Activated naive CD4-positive, alpha-beta T cell treated with anti-CD3 and anti-CD28 coated beads, Interleukin-2, amount 10 ng/mL, durations not matched to agents 7 days and 5 days (primary cell): ENCODE measurements around the gene LRP10.
"Not testable (repeated sequence)": the region's sequence is repeated elsewhere in the genome, so short reads cannot be mapped to it uniquely, and the experiment has no call there.

Source experiments
- CTCF ChIA-PET: fragments of 350-600 bp; sonication (Branson Sonifier 250); formaldehyde crosslinking; loops from one replicate; lab custom pipeline; 2021; ENCODE audit warnings: antibody characterized with exemption; lab: Charles Lee
- DNase-seq: peaks from one replicate; pipeline ENCODE4 v3.0.0-alpha.2; 2020
- H3K27ac Mint-ChIP-seq: one replicate; pipeline ENCODE4 v1.8.0; 2021; ENCODE audit warnings: mild to moderate bottlenecking, moderate library complexity, mixed read lengths
- H3K27me3 Mint-ChIP-seq: one replicate; pipeline ENCODE4 v1.8.0; 2021; ENCODE audit warnings: mild to moderate bottlenecking, mixed read lengths
- H3K36me3 Mint-ChIP-seq: one replicate; pipeline ENCODE4 v1.8.0; 2021; ENCODE audit warnings: mixed read lengths
- H3K4me1 Mint-ChIP-seq: one replicate; pipeline ENCODE4 v1.8.0; 2021; ENCODE audit warnings: mixed read lengths
- H3K4me3 Mint-ChIP-seq: one replicate; pipeline ENCODE4 v1.8.0; 2021; ENCODE audit warnings: mild to moderate bottlenecking, moderate library complexity, mixed read lengths
- H3K9me3 Mint-ChIP-seq: one replicate; pipeline ENCODE4 v1.8.0; 2021; ENCODE audit warnings: mixed read lengths

Gene LRP10, protein sequence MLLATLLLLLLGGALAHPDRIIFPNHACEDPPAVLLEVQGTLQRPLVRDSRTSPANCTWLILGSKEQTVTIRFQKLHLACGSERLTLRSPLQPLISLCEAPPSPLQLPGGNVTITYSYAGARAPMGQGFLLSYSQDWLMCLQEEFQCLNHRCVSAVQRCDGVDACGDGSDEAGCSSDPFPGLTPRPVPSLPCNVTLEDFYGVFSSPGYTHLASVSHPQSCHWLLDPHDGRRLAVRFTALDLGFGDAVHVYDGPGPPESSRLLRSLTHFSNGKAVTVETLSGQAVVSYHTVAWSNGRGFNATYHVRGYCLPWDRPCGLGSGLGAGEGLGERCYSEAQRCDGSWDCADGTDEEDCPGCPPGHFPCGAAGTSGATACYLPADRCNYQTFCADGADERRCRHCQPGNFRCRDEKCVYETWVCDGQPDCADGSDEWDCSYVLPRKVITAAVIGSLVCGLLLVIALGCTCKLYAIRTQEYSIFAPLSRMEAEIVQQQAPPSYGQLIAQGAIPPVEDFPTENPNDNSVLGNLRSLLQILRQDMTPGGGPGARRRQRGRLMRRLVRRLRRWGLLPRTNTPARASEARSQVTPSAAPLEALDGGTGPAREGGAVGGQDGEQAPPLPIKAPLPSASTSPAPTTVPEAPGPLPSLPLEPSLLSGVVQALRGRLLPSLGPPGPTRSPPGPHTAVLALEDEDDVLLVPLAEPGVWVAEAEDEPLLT

DNA sequence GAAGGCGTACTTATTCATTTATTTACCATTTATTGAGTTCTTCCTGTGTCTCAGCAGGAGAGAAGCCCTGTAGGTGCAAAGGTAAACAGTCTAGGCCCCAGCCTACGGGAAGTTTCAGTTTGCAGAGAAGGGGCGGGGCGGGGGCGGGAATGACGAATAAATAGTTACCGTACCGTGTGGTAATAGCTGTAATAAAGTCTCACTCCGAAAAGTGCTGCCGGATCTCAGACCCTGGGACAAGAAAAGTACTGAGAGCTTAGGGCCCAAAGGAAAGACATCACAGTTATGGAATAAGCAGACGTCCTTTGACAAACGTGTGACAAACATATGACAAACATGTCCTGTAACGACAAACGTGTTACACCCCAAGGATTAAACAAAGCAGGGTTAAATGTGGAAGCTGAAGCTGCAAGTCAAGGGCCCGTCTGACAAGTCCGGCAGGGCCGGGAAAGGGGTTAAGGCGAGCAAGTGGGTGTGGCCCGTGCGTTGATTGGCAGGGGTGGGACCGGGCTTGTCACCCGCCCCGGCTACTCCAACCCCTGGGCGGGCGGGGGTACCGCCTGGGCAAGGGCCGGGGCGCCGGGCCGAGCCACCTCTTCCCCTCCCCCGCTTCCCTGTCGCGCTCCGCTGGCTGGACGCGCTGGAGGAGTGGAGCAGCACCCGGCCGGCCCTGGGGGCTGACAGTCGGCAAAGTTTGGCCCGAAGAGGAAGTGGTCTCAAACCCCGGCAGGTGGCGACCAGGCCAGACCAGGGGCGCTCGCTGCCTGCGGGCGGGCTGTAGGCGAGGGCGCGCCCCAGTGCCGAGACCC lies at the start of gene LRP10:
Gene LRP10, plus strand, starts transcription at position 517 of the 809 bp plus-strand sequence. CDS start 564 bp downstream, outside the sequence.
- Mint-ChIP-seq H3K9me3 (no peaks in the 10 kb centered on the region), H3K36me3 (peaks cover 24% of the 10 kb centered on the region), H3K4me1 (peaks cover 37% of the 10 kb centered on the region), H3K4me3 (peak within 1 kb of the TSS; percentile 95), H3K27ac (peak within 1 kb of the TSS; percentile 97), H3K27me3 (peaks cover 4% of the 10 kb centered on the region)
- peak; percentile 88 for DNase-seq
- CTCF ChIA-PET = interaction anchor here (0.7 to 6.3 kb wide), 12 partner anchors 12 to 302 kb away, joined by 3 to 115 read pairs (median 6); partner anchors contain the start of genes MRPL52, PRMT5 and REM2

DNA sequence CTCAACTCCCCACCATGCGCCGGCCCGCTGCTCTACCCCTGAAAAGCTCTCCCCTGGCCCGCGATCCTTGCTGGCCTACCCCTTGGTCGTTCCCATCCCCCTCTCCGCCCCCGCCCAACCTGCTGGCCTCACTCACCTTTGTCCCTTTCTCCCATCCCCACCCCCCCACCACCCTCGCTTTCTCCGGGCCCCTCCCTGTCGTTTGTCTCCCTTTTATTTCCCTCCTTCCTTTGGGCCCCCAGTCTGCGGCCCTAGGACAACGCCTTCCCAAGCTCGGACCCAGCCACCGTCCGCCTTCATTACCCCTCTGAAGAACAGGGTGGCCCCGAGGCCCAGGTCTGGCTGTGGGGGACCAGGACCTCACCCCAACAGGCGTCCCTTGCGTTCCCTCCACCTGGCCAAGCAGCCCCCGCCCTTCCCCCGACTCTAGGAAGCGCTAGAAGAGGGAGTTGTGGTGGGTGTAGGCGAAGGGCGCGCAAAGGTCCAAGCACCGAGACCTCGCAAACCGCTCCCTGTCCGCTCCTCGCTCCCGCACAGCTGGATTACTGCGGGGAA lies 49.4 kb upstream of the LRP10 start:
- peak overlapping the region; percentile 38 for H3K4me3 Mint-ChIP-seq
- no peaks in the 10 kb centered on the region for H3K9me3 Mint-ChIP-seq
- H3K4me1 Mint-ChIP-seq = peaks cover 37% of the 10 kb centered on the region
- peaks cover 58% of the 10 kb centered on the region for H3K27me3 Mint-ChIP-seq
- CTCF ChIA-PET = interaction anchor here (0.6 to 10.2 kb wide), 24 partner anchors 8 to 261 kb away, joined by 3 to 224 read pairs (median 4); no protein-coding TSS in a partner anchor
- H3K36me3 Mint-ChIP-seq = no peaks in the 10 kb centered on the region
- no peak overlapping the region for H3K27ac Mint-ChIP-seq
- DNase-seq = no peak

DNA sequence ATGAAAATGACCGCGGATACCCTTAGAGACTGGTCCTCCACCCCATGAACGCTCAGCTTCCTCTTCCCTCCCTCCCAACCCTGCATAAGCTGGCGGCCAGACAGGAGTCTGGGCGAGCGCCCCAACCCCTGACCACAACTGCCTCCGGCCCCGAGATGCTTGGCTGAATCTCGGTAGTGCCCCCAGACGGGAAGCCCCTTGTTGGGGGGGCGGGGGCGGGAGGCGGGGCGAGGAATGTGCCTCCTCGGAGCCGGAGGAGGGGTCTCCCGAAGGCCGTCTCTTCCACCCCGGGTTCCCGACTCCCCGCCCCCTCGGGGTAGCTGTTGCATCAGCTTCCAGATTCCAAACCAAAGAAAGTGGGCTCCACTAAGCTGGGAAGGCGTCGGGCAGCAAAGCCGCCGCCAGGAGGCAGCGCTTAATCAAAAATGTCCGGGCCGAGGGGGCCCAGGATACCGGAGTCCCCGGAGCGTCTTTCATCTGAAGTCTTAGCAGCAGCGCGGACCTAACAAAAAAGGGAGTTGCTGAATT lies 48.9 kb upstream of the LRP10 start:
- Mint-ChIP-seq H3K4me1 (peaks cover 37% of the 10 kb centered on the region), H3K27me3 (peaks cover 58% of the 10 kb centered on the region), H3K4me3 (peak overlapping the region; percentile 46), H3K36me3 (no peaks in the 10 kb centered on the region), H3K9me3 (no peaks in the 10 kb centered on the region), H3K27ac (no peak overlapping the region)
- CTCF ChIA-PET = interaction anchor here (0.6 to 10.2 kb wide), 30 partner anchors 8 to 262 kb away, joined by 3 to 224 read pairs (median 4); no protein-coding TSS in a partner anchor
- DNase-seq = peak; percentile 77

DNA sequence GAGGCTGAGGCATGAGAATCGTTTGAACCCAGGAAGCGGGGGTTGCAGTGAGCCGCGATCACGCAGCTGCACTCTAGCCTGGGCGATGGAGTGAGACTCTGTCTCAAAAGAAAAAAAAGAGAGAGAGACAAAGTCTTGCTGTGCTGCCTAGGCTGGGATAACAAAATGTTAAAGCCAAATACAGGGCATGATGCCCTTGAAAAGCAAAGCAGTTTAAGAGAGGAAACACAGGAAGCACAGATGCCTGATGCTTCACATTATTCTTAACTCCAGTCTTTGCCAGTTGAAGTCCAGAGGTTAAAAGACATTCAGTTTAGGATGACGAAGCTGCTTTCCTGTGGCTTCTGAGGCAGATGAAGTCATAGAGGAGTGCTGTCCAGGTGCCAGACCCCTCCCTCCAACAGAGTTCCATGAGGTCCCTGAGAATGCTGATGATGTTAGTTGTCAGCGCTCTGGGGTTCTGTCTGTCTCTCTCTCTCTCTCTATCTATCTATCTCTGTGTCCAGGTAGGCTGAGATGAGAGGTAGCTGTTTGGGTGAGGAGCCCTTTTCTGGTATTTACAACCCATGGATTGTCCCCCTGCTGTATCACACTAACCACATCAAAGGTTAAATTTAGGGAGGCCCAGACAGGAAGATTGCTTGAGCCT lies 46.7 kb upstream of the LRP10 start:
- peaks cover 40% of the 10 kb centered on the region for H3K4me1 Mint-ChIP-seq
- peak overlapping the region; percentile 16 for H3K27ac Mint-ChIP-seq
- CTCF ChIA-PET = interaction anchor here (0.7 to 10.2 kb wide), 9 partner anchors 13 to 254 kb away, joined by 3 to 224 read pairs (median 4); no protein-coding TSS in a partner anchor
- H3K4me3 Mint-ChIP-seq = no peak overlapping the region
- peak; percentile 38 for DNase-seq
- H3K27me3 Mint-ChIP-seq = peaks cover 44% of the 10 kb centered on the region
- H3K36me3 Mint-ChIP-seq = peaks cover 3% of the 10 kb centered on the region
- H3K9me3 Mint-ChIP-seq = no peaks in the 10 kb centered on the region

DNA sequence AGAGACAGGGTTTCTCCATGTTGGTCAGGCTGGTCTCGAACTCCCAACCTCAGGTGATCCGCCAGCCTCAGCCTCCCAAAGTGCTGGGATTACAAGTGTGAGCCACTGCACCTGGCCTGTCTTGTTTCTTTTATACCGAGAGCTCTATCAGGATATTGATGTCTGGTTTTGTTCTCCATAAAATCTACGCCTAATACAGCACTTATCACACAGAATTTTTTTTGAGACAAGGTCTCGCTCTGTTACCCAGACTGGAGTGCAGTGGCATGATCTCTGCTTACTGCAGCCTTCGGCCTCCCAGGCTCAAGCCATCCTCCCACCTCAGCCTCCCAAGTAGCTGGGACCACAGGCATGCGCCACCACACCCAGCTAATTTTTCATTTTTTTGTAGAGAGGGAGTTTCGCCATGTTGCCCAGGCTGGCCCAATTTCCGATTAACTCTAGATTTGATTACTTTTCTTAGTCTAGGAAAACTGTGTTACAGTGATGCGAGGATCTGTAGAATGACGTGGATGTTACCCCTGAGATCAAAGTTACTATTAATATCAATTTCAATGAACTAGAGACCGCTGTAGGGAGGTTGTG lies 42.4 kb upstream of the LRP10 start:
- Mint-ChIP-seq H3K4me1 (peaks cover 46% of the 10 kb centered on the region), H3K36me3 (peaks cover 29% of the 10 kb centered on the region)
- CTCF ChIA-PET = interaction anchor here (3.3 kb wide), 1 partner anchor 23 kb away, joined by 29 read pairs; no protein-coding TSS in a partner anchor

DNA sequence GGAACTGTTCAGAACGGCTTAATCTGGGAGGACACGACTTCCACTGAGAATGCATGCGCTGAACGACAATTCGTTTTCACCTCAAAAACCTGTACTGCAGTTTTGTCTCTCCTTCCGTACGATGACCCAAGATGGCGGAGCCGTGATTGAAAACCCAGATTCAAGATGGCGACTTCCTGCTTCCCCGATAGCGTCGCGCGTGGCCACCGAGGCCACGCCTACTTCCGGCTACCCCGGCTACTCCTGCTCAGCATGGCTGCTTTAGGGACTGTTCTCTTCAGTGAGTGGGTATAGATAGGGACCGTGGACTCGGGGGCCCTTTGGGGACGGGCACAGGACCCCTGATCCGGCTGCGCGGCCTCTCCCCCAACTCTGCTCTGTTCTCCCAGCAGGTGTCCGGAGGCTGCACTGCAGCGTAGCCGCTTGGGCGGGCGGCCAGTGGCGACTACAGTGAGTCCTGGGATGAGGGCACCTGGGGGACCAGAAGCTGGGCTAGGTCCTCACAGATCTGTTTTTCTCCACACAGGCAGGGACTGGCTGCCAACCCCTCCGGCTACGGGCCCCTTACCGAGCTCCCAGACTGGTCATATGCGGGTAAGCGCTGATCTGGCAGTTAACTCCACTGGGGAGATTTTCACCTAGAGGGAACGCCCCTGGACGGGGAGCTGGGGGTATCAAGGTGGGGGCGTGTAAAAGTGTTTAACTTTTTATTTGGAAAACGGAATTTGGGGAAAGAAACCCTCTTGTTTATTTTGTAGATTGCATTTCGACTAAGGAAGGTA lies 41.7 kb upstream of the LRP10 start, which contains the start of gene MRPL52:
Gene MRPL52, plus strand, starts transcription at position 227 of the 782 bp plus-strand sequence. Its CDS starts 26 bp downstream, at position 253.
- H3K9me3 Mint-ChIP-seq = no peaks in the 10 kb centered on the region
- peaks cover 40% of the 10 kb centered on the region for H3K4me1 Mint-ChIP-seq
- CTCF ChIA-PET = interaction anchor here (0.7 to 3.3 kb wide), 5 partner anchors 7 to 260 kb away, joined by 3 to 29 read pairs (median 4); no protein-coding TSS in a partner anchor
- H3K27ac Mint-ChIP-seq = peak within 1 kb of the TSS; percentile 92
- DNase-seq = peak; percentile 93
- peaks cover 34% of the 10 kb centered on the region for H3K36me3 Mint-ChIP-seq
- H3K27me3 Mint-ChIP-seq = peaks cover 3% of the 10 kb centered on the region
- H3K4me3 Mint-ChIP-seq = peak within 1 kb of the TSS; percentile 90

More for the DNA sequence above, 42.4 kb upstream of the LRP10 start:
- H3K27me3 Mint-ChIP-seq, DNase-seq, H3K9me3 Mint-ChIP-seq: not testable (repeated sequence)
- H3K4me3 Mint-ChIP-seq = peak overlapping the region; percentile 90
- peak overlapping the region; percentile 92 for H3K27ac Mint-ChIP-seq

DNA sequence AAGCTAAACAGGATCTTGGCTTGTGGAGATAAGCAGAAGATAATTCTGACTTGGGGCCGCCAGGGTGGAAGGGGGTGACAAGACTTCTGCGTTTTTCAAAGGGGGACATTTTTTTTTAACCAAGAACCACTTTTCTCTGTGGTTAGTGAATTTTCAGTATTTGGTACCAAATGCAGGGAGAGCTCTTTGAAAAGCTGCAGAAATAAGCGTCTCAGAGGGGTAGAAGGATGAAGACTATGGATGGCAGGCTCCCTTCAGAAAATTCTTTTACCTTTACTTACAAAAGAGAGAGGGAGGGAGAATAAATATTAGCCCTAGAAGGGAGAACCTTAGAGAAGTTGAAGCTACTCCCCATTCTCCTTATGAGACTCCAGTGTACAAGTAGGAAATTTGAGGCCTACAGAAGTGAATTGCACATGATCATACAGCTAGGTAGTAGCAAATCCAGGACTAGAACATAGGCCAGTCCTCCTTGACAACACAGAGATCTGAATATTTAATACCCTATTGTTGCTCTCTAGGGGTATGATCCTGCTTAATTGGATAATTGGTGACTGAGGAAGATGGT lies 41.0 kb upstream of the LRP10 start:
- Mint-ChIP-seq H3K36me3 (peaks cover 37% of the 10 kb centered on the region), H3K9me3 (no peaks in the 10 kb centered on the region), H3K27ac (peak overlapping the region; percentile 92), H3K27me3 (no peaks in the 10 kb centered on the region), H3K4me3 (peak overlapping the region; percentile 90), H3K4me1 (peaks cover 36% of the 10 kb centered on the region)
- CTCF ChIA-PET = interaction anchor here (0.7 to 3.3 kb wide), 5 partner anchors 8 to 260 kb away, joined by 3 to 29 read pairs (median 4); no protein-coding TSS in a partner anchor
- DNase-seq = no peak

DNA sequence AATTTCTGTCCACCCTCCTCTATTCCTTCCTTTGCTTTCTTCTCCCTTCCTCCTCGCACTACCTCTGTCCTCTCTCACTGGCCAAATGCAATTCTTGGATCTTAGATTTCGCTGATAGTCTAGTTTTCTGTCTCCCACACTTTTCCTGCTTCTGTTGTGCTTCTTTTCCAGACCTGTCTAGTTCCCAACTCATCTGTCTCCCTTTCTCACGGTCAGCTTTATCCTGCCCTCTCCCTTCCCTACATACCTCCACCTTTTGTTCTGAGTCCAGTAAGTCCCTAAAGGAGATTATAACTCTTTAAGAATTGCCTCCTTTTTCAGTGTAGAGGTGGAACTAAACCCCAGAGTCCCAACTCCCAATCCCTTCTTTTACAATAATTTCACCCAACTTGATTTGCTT lies 36.0 kb upstream of the LRP10 start:
- Mint-ChIP-seq H3K27me3 (peaks cover 42% of the 10 kb centered on the region), H3K27ac (no peak overlapping the region), H3K4me1 (peaks cover 25% of the 10 kb centered on the region), H3K9me3 (no peaks in the 10 kb centered on the region), H3K36me3 (peaks cover 39% of the 10 kb centered on the region), H3K4me3 (no peak overlapping the region)
- no peak for DNase-seq
- CTCF ChIA-PET = interaction anchor here (0.6 to 3.2 kb wide), 4 partner anchors 13 to 152 kb away, joined by 3 to 9 read pairs (median 6); no protein-coding TSS in a partner anchor

DNA sequence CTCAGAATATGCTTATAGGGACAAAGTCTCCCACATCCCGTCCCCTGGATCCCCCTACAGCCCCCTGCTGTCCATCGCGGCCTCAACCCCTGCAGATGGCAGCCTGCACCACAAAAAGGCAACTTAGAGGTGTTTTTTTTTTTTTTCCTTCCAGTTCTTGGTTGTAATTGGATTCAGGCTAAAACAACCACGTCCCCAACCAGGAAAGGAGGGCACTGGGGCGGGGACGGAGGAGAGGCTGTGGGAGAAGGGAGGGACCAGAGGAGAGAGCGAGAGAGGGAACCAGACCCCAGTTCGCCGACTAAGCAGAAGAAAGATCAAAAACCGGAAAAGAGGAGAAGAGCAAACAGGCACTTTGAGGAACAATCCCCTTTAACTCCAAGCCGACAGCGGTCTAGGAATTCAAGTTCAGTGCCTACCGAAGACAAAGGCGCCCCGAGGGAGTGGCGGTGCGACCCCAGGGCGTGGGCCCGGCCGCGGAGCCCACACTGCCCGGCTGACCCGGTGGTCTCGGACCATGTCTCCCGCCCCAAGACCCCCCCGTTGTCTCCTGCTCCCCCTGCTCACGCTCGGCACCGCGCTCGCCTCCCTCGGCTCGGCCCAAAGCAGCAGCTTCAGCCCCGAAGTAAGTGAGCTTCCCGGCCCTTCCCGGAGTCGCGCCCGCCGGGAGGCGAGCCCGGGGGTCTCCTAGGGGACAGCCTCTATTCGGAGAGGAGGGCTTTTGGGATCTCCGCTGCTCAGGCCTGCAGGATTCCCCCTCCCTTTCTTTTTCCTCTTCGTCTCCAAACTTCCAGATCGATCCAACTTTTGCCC lies 35.0 kb upstream of the LRP10 start, which contains the start of gene MMP14:
Gene MMP14, plus strand, starts transcription at position 285 of the 813 bp plus-strand sequence. Its CDS starts 233 bp downstream, at position 518.
- Mint-ChIP-seq H3K4me1 (peaks cover 17% of the 10 kb centered on the region), H3K4me3 (peak within 1 kb of the TSS; percentile 56), H3K27me3 (peaks cover 49% of the 10 kb centered on the region), H3K36me3 (peaks cover 33% of the 10 kb centered on the region), H3K27ac (no peak within 1 kb of the TSS), H3K9me3 (no peaks in the 10 kb centered on the region)
- CTCF ChIA-PET = interaction anchor here (0.6 to 3.2 kb wide), 6 partner anchors 15 to 266 kb away, joined by 3 to 9 read pairs (median 4); no protein-coding TSS in a partner anchor
- no peak for DNase-seq

DNA sequence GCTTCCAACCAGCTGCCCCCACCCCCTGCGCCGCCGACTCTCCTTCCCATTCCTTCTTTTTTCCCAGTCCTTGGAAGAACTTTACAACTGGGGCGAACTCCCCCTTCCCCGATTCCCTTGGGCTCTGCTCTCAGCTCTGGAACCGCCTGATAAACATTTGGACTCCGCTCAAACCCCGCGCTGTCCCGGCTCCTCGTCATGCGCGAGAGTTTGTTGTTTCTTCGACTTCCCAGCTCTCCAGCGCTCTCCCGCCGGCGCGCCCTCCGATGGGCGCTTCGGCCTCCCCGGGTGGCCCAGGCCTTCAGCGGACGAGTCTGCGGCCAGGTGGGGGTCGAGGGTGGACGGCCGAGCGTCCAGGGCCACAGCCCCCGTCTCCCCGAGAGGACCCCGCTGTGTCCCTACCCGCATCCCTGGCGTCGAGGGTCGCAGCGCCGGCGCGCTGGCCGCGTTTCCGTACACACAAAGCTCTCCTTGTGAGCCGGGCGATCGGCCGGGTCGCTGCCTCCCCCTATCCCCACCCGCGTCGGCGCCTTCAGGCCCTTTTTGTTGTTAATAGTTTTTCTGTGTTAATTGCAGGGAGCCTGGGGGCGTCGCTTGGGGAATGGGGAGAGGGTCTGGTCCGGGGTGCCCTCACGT lies 34.3 kb upstream of the LRP10 start:
- Mint-ChIP-seq H3K36me3 (peaks cover 28% of the 10 kb centered on the region), H3K27ac (no peak overlapping the region), H3K9me3 (no peaks in the 10 kb centered on the region), H3K4me1 (peaks cover 12% of the 10 kb centered on the region), H3K27me3 (peaks cover 56% of the 10 kb centered on the region), H3K4me3 (peak overlapping the region; percentile 56)
- CTCF ChIA-PET = interaction anchor here (1.2 to 4.9 kb wide), 5 partner anchors 13 to 267 kb away, joined by 3 to 36 read pairs (median 4); no protein-coding TSS in a partner anchor
- DNase-seq = no peak
